ENCODE data around the gene ZBTB7A.

DNA sequence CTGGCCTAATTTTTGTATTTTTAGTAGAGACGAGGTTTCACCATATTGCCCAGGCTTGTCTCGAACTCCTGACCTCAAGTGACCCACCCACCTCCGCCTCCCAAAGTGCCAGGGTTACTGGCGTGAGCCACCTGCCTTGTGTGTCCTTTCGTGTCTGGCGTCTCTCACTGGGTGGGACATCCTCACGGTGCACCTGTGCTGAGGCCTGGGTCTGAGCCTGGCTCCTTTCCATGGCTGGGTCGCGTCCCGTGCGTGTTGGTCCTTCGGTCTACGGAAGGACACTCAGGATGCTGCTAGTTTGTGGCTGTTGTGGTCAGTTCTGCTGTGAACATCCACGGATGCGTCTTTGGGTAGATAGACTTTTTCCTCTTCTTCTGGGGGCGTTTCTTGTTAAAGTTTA is 39.6 kb downstream of the ZBTB7A start:
- TF ChIP-seq, protein P1, sequence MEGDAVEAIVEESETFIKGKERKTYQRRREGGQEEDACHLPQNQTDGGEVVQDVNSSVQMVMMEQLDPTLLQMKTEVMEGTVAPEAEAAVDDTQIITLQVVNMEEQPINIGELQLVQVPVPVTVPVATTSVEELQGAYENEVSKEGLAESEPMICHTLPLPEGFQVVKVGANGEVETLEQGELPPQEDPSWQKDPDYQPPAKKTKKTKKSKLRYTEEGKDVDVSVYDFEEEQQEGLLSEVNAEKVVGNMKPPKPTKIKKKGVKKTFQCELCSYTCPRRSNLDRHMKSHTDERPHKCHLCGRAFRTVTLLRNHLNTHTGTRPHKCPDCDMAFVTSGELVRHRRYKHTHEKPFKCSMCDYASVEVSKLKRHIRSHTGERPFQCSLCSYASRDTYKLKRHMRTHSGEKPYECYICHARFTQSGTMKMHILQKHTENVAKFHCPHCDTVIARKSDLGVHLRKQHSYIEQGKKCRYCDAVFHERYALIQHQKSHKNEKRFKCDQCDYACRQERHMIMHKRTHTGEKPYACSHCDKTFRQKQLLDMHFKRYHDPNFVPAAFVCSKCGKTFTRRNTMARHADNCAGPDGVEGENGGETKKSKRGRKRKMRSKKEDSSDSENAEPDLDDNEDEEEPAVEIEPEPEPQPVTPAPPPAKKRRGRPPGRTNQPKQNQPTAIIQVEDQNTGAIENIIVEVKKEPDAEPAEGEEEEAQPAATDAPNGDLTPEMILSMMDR (IDR thresholded peaks at IDR 0.05; ENCODE audit: borderline replicate concordance, extremely low read depth, low read length, poor library complexity, severe bottlenecking) = no peak
- no peak for TF ChIP-seq EZH2 (IDR thresholded peaks at IDR 0.05; ENCODE audit: borderline replicate concordance, low read depth, low read length, severe bottlenecking)

Measured in DND-41 (cell line).